Stimulated activated CD4-positive, alpha-beta T cell treated with anti-CD3 and anti-CD28 coated beads, Interleukin-15, amount 100 ng/mL, for 48 hours (primary cell): ENCODE measurements around the gene LCN10.

Experiments used
- DNase-seq, 2 donors: peaks; one replicate each; pipeline ENCODE4 v3.0.0-alpha.2; 2020; ENCODE audit warnings: low read depth in 2 of 2

Gene LCN10

DNA sequence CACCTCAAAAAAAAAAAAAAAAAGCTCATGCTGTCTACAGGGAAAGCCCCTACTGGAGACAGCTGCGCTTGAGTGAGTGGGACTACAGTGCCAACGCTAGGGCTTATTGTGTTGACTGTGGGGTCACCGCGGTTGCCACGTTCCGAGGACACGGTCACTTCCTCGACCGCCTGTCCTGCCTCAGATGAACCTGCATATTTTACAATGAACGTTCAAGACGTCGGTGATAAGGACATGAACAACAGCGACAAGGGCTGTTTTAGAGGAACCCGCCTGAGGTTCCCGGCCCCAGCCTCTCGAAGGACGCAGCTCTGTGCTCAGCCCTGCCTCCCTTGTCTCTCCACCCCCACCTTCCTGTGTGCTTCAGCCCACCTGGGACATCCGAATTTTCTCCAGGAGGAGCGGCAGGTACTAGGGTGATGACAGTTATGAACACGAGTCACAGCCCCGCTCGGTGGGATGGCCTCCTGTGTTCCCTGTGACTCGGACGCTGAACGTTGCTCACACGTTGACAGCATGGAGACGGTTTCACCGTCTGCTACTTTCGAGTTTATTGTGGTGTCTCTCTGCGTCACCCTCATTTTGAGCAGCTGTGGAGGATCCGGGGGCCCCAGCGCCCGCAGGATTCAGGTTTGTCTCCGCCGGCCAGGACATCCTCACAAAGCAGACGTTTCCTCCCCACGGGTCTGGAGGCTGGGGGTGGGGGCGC lies 41.6 kb downstream of the LCN10 start:
- peak; percentile 70 to 74 for DNase-seq

DNA sequence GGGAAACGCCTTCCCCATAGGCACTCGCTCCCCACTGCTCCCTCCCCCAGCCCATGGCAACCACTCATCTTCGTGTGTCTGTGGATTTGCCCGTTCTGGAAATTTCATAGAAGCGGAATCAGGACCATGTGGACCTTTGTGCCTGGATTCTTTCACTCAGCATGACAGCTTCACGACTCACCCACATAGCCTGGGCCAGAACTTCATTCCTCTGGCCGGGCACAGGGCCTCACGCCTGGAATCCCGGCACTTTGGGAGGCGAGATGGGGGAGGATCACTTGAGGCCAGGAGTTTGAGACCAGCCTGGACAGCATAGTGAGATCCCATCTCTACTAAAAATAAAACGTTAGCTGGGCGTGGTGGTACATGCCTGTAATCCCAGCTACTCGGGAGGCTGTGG lies 42.4 kb downstream of the LCN10 start:
- DNase-seq: no peak

DNA sequence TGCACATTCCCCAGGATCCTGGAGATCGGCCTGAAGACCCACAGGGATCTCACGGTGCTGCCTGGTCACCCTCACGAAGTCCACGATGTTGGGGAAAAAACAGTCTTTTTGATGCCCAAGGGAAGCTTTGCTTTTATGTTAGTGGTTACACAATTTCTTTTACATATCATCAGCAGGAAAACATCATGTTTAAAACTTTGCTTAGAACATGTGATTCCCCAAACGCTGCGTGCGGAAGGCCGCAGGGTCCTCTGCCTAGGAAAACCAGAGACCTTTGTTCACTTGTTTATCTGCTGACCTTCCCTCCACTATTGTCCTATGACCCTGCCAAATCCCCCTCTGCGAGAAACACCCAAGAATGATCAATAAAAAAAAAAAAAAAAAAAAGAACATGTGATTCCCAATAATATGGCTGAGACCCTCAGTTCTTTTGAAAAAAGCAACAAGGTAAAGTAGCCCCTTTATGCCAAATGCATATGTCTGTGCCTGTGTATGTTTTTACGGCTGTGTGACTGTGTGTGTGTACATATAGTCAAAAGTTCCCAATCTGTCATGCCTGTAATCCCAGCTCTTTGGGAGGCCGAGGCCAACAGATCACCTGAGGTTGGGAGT lies 44.0 kb downstream of the LCN10 start:
- DNase-seq: no peak

DNA sequence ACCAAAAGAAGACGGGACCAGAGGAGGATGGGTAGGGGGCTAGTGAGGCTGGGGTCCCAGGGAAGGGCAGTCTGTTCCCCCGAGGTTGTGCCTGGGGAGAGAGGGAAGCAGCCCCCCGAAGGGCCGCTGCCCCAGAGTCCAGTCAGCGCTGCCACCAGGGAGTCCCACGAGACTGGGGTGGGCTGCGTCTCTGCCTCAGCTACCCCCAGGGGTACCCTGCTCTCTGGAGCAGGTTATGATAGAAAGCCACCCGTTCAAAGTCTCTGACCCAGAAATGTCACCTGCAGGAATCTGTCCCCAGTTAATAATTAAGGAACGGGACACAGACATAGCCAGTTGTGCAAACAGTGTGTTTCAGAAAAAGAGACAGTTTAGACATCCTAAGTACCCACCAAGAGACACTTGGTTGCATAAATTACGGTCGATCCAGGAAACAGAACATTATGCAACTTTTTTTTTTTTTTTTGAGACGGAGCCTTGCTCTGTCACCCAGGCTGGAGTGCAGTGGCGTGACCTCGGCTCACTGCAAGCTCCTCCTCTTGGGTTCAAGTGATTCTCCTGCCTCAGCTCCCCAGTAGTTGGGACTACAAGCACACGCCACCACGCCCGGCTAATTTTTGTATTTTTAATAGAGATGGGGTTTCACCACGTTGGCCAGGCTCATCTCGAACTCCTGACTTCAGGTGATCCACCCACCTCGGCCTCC lies 44.8 kb downstream of the LCN10 start:
- no peak for DNase-seq

DNA sequence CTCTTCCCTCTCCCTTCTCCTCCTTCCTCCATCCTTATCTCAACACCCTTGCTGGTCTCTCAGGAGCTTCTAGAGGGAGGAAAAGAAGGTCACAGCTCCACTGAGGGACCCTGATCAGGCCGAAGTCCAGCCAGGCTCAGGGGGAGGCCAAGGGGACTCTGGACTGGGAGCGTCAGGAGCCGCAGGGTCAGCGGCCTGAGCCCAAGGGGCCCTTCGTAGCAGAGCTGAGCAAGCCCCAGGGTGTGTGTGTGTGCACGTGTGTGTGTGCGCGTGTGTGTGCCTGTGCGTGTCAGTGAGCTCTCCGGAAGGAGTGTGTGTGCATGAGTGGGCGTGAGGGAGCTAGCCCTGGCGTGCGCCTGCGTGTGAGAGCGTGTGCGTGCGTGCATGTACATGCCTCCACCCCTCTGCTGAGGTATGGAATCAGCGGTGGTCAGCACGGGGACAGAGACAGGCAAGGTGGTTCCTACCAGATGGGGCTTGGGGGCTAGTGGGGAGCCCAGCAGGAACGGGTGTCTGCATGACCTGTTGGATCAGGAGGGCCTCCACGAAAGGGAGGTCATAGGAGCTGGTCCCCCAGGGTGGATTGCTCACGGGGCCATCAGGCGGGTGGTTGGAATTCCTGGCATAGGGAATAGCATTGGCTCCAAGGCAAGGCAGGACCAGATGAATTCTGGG lies 45.5 kb downstream of the LCN10 start:
- no peak for DNase-seq

DNA sequence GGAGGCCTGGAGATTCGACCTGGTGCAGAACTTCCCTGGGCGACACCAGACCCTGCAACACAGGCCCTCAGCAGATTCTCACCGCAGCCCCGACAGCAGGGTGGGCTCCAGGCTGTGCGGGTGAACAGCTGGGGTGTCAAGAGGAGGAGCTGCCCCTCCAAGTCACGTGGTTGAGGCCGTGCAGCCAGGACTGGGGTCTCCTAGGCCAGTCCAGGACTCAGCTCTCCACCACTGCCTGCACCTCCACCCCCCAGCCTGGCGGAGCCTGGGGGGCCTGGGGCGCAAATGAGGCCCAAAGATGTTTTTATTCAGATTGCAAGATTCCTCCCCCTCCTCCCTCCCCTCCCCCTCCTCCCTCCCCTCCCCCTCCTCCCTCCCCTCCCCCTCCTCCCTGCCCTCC lies 46.2 kb downstream of the LCN10 start:
- DNase-seq: no peak

DNA sequence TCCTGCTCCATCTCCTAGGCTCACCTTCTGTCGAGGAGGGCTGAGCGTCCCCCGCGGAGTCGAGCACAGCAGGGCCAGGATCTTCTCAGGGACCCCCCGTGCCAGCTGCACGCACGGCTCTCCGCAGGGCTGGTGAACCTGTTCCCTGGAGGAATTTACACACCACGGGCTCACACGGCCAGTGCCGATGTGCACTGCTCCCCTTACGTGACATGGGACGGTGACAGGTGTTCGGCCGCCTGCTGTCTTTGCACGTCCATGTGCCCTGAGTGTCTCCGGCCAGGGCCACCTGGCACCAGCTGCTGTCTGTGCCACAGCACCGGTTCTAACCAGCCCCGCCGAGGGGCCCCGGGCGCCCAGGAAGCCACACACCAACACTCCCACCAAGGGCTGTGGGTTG lies 46.8 kb downstream of the LCN10 start:
- DNase-seq: no peak

DNA sequence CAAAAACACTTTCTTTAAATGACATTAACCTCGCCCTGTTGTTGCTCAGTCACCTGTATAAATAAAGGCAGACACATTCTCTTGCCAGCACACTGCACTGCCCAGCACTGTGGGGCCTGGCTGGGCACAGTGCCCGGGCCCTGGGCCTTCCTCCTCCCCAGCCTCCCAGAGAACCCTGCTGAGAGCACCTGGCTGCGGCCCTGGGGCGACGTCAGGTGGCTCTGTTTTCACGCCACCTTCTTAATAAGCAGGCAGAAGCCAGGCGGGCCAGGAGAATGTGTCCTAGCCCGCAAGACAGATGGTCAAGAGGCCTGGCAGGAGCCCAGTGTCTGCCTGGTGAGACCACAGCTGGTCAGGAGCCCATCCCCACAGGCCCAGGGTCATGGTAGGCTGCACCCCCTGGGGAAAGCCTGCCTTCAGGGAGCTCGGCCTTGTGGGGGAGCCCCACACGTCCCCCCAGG lies 47.3 kb downstream of the LCN10 start:
- no peak for DNase-seq

DNA sequence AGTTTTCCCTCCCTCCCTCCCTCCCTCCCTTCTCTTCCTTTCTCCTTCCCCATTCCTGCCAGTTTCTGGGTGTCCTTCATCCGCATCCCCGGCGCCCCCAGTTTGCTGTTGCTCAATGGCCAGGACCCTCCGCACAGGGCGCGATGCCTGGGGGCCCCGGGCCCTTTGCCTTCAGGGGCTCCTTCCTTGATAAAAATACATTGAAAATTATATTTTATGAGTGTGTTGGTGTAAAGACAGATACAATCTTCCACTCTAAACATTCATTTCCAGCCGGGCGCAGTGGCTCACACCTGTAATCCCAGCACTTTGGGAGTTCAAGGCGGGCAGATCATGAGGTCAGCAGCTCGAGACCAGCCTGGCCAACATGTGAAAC lies 47.9 kb downstream of the LCN10 start:
- DNase-seq: no peak

DNA sequence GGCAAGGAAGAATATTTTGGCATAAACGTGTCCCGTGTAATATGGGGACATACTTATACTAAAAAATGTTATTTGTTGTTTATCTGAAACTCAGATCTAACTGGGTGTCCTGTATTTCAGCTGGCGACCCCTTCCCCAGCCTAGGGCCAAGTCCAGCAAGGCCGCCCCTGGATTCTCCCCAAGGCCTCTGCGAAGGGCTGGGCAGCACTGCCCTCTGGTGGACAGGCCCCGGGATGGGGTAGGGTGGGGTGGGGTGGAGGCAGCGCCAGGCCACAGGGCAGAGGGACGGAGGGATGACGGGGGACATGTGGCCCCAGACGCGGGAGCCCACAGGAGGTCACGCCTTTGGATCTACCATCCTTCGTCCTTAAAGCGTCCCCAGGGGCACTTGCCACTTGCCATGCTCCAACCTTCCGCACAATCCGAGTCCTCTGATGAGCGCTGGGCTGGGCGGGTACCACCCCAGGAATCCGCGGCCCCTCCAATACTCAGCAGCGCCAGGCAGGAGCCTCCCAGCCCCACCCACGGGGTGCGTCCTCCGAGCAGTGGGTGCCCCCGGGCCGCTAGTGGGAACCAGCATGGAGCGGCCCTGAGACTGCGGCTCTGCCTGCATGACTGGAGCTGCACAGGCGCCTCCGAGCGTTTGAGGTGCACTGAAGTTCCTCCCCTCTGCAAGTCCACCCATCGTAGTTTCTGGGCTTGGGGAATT lies 48.4 kb downstream of the LCN10 start:
- peak in 1 of 2 donors; percentile 33 for DNase-seq

DNA sequence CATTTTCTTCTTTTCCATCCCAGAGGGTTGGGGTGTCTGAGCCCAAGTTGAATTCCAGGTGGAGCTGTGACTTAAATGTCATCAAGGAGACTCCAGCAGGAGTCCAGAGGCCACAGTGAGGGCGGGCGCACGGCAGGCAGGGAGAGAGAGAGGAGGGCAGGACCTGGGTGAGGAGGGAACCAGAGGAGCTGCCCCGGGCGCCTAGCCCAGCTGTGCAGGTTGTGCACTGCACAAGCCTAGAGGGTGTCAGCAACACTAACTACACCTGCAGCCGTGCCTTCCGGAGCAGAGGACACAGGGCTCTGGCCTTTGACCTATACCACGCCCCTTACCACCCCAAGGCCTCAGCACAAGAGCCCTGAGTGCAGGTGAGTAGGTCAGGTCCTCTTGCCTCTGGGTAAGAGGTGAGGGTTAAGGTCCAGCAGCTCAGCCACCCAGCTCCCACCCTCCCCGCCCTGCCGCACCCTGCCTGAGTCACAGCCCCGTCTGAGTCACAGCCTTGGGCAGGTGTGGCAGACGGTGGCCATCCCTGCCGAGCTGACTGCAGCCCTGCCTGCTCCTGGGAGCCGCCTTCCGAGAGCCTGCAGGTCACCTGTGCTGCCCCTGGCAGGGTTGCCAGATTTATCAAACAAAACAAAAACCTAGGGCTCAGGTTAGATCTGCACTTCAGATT lies 49.1 kb downstream of the LCN10 start:
- DNase-seq: peak in 1 of 2 donors; percentile 14

DNA sequence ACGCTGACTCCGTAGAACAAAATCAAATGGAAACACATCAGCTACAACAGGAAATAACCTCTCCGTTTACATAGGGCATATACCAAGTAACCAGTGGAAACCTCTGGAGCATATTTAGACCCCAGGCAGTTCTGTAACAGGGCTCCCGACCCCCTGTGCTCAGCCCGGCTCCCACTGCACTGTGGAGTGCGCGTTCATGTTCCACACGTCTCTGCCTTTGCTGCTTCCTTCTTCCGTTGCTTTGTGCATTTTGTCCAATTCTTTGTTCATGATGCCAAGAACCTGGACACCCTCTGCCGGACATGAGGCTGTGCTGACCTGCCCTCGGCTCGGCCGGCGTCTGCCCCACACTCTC lies 49.6 kb downstream of the LCN10 start:
- no peak for DNase-seq

DNA sequence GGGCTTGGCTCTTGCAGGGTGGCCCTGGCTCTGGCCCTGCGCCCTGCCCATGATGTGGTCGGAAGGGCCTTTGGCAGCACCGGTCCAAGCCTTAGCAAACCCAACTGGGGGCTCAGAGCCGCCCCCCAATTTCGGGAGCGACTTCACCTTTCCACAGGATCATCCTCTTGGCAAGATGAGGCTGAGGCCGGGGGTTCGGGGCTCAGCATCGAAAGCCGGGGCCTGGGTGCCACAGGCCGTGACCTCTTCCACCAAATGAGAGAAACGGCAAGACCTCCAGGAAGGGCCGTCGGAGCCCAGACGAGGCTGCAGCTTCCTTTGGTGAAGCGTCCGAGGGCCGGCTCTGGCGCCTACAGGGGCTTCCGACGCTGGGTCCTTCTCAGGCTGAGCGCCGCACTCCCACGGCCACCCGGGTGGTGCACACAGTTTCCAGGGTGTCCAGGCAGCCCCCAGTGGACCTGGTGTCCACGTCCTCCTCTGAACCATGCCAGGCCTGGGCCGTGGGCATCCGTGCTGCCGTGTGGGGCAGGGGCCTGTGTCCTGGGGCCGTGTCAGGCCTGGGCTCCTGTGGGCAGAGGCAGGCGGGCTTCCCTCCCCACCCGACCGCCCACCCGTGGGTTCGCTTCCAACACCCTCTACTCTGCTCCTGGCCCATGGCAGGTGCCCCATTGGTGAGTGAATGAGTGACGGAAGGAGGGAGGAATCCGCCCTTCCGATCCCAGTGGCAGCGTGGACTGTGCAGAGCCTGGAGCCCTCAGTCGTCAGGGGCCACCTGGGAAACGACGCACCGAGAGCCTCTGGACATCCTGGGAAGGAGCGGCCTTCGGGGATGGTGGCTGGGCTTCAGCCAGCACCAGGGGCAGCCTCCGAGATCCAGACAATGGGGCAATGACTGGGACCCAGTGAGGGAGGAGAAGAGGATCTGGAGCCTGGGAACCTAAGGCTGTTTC lies 50.3 kb downstream of the LCN10 start:
- DNase-seq: no peak

DNA sequence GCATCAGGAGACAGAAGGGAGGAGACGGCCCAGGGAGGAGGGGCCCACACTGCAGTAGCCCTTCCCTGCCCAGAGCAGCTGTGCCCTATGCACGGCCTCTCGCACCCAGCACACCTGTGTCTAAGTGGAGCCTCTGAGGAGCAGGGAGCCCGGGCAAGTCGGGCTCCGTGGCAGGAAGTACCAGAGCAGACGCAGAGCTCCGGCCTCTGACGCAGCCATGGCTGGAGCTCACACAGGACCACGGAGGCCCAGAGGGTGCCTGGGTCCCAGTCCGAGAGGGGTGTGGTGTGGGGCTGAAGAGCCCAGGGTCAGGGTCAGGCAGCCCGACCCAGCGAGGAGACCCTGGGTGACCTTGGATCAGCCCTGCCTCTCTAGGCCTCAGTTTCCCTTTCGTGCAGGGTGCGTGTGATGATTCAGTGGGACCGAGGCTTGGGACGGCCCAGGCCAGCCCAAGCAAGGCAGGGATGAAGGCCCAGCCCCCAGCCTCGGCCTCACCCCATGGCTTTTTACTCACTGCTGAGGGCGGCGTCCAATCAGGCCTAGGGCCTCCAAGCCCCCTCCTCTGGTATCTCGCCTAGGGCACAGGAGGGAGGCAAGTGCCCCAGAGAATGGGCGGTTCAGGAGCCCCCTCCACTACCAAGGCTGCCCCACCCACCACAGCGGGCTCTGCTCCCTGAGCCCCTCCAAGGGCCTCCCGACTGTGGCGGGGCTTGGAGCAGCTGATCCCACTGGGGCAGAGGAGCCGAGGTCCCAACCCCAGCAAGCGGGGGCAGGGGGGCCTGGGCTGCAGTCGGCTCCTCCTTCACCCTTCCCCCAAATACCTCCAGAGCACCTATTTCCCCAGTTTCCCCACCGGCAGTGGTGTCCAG lies 51.2 kb downstream of the LCN10 start:
- no peak for DNase-seq

DNA sequence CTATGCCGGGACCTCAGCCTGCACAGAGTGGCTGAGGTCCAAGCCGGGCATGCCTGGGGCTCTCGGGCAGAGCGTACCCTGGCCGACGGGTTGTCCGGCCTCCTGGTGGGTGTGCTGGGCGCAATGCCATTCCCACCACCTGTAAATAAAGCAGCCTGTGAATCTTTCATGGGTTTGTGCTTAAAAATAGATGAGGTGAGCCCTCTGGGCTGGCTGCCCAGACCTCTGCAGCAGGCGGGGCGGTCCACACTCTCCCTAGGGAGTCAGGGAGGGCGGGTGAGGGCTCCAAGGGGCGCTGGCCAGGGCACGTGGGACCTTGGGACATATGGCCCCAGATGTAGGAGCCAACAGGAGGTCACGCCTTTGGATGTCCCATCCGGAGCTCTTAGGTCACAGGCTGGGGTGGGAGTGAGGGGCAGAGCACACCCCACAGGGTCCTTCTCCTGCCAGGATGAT lies 51.9 kb downstream of the LCN10 start:
- DNase-seq: no peak

DNA sequence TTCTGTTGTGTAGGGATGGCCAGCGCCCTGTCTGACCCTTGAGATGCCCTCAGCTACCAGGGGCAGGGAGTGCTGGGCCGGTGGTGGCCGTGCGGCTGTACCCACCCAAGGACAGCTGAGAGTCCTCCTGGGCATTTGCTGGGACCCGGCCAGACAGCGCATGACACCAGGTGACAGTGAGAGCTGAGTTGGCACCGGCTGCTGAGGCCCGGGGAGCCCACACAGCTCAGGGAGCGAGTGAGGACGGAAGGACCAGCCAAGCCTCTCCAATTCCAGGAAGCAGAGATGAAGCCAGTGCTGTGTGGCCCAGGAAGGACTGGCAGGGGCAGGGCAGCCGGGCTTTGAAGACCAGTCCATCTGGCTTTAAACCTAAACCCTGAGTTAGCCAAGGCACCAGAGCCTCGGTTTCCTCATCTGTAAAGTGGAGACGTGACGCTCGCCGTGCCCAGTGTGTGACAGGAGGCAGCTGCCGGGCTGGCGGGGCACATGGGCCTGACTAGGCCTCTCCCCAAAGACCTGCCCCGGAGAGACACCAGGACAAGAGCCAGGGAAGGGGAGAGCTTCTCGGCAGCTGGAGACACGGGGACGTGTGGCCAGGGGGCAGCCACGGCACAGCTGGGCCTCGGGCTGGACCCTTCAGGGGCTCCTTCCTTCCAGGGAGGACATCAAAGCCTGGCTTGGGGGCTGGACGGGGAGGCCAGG lies 52.5 kb downstream of the LCN10 start:
- DNase-seq: no peak

DNA sequence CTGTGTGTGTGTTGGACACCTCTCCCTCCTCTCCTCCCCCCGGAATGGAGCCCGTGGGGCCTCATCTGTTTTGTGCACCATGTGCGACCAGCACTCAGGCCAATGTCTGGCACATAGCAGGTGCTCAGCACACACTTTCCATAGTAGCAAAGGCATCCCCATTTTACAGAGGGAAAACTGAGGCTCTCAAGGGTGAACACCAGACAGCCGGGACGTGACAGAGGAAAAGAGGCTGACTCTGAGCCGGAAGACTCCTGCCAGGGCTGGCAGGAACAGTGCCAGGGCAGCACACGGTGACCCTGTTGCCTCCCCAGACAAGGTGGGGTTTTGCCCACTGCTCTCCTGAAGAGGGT lies 53.7 kb downstream of the LCN10 start:
- no peak for DNase-seq

DNA sequence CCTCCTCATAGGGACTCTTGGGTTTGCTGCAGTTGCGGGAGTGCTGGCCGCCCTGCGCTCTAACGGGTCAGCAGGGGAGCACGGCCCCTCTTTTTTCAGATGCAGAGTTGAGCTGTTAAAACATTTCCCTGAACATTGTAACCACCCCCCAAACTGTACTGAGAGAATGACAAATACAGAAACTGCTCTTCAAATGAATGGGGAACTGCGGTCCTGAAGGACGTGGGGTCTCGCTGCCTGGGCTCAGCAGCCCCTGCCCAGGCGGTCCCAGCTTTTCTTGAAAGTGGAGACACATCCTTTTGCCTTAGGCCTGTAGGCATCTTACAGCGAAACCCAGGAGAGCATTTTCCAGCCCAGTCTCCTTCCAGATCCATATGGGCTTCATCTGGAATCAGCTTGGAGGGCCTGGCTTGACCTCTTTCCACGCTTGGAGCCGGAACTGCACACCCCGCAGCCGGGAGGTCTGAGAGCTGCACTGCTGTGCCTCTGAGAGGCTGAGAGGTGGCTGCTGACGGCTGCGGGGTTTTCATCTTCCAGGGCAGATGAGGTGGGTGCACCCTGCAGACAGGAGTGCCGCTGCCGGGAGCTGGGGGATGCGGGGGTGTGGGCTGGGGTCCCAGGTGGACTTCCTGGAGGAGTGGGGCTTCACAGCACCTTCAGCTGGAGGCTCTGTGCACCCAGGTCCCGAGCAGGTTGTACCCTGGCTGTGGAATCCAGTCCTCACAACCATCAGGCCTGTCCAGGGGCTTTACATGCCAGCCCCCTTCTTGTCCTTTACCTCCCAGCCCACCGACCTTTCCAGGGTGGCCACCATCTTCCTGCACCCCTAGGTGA lies 54.2 kb downstream of the LCN10 start:
- DNase-seq: no peak
